Activated naive CD4-positive, alpha-beta T cell treated with anti-CD3 and anti-CD28 coated beads, Interleukin-2, amount 50 U/mL, for 24 hours (primary cell): ENCODE measurements around the gene SORBS1.

Source experiments
- H3K27ac Mint-ChIP-seq: one replicate; pipeline ENCODE4 v1.8.0; 2021; ENCODE audit warnings: mild to moderate bottlenecking, mixed read lengths
- H3K27me3 Mint-ChIP-seq: one replicate; pipeline ENCODE4 v1.8.0; 2021; ENCODE audit warnings: mixed read lengths
- H3K36me3 Mint-ChIP-seq: one replicate; pipeline ENCODE4 v1.8.0; 2021; ENCODE audit warnings: mixed read lengths
- H3K4me1 Mint-ChIP-seq: one replicate; pipeline ENCODE4 v1.8.0; 2021; ENCODE audit warnings: mixed read lengths
- H3K4me3 Mint-ChIP-seq: one replicate; pipeline ENCODE4 v1.8.0; 2021; ENCODE audit warnings: mild to moderate bottlenecking, mixed read lengths
- H3K9me3 Mint-ChIP-seq: one replicate; pipeline ENCODE4 v1.8.0; 2021; ENCODE audit warnings: mixed read lengths

The SORBS1 gene

GRCh38 chr10:95561177-95561863 is at the start of gene SORBS1:
Gene SORBS1, minus strand, starts transcription at chr10:95561371. Its CDS starts 120,236 bp downstream, at chr10:95441135.
- Mint-ChIP-seq H3K9me3 (no peaks in the 10 kb centered on the region), H3K4me1 (peaks cover 17% of the 10 kb centered on the region), H3K27ac (no peak within 1 kb of the TSS), H3K4me3 (peak within 1 kb of the TSS; percentile 89), H3K36me3 (no peaks in the 10 kb centered on the region), H3K27me3 (peaks cover 3% of the 10 kb centered on the region)

GRCh38 chr10:95610727-95611126 is 49.6 kb upstream of the SORBS1 start:
- peaks cover 20% of the 10 kb centered on the region for H3K36me3 Mint-ChIP-seq
- no peak overlapping the region for H3K4me3 Mint-ChIP-seq
- no peaks in the 10 kb centered on the region for H3K9me3 Mint-ChIP-seq
- H3K27me3 Mint-ChIP-seq: no peaks in the 10 kb centered on the region
- no peaks in the 10 kb centered on the region for H3K4me1 Mint-ChIP-seq
- no peak overlapping the region for H3K27ac Mint-ChIP-seq

- peaks cover 10% of the 10 kb centered on the region for H3K36me3 Mint-ChIP-seq
- no peaks in the 10 kb centered on the region for H3K4me1 Mint-ChIP-seq
- no peak overlapping the region for H3K4me3 Mint-ChIP-seq
- H3K27me3 Mint-ChIP-seq: no peaks in the 10 kb centered on the region
- no peaks in the 10 kb centered on the region for H3K9me3 Mint-ChIP-seq
- H3K27ac Mint-ChIP-seq: no peak overlapping the region
These were observed 45.8 kb upstream of the SORBS1 start for GRCh38 chr10:95606922-95607321.

GRCh38 chr10:95605163-95605562 is 44.0 kb upstream of the SORBS1 start:
- Mint-ChIP-seq H3K4me1 (no peaks in the 10 kb centered on the region), H3K4me3 (no peak overlapping the region), H3K36me3 (peaks cover 10% of the 10 kb centered on the region), H3K27ac (no peak overlapping the region), H3K27me3 (no peaks in the 10 kb centered on the region), H3K9me3 (no peaks in the 10 kb centered on the region)

- Mint-ChIP-seq H3K36me3 (peaks cover 10% of the 10 kb centered on the region), H3K27ac (no peak overlapping the region), H3K27me3 (no peaks in the 10 kb centered on the region)
These were observed 43.5 kb upstream of the SORBS1 start for GRCh38 chr10:95604630-95605029.

GRCh38 chr10:95602382-95602781 is 41.2 kb upstream of the SORBS1 start:
- Mint-ChIP-seq H3K4me3 (no peak overlapping the region), H3K9me3 (no peaks in the 10 kb centered on the region), H3K27ac (no peak overlapping the region), H3K27me3 (peaks cover 1% of the 10 kb centered on the region), H3K4me1 (no peaks in the 10 kb centered on the region), H3K36me3 (peaks cover 8% of the 10 kb centered on the region)

More at GRCh38 chr10:95604630-95605029, 43.5 kb upstream of the SORBS1 start:
- no peak overlapping the region for H3K4me3 Mint-ChIP-seq
- no peaks in the 10 kb centered on the region for H3K9me3 Mint-ChIP-seq
- no peaks in the 10 kb centered on the region for H3K4me1 Mint-ChIP-seq

- H3K4me3 Mint-ChIP-seq: no peak overlapping the region
- peaks cover 3% of the 10 kb centered on the region for H3K36me3 Mint-ChIP-seq
- H3K4me1 Mint-ChIP-seq: no peaks in the 10 kb centered on the region
- H3K9me3 Mint-ChIP-seq: no peaks in the 10 kb centered on the region
- H3K27ac Mint-ChIP-seq: no peak overlapping the region
- peaks cover 4% of the 10 kb centered on the region for H3K27me3 Mint-ChIP-seq
These were observed 40.0 kb upstream of the SORBS1 start for GRCh38 chr10:95601116-95601719.

- no peak overlapping the region for H3K27ac Mint-ChIP-seq
- no peaks in the 10 kb centered on the region for H3K9me3 Mint-ChIP-seq
- no peak overlapping the region for H3K4me3 Mint-ChIP-seq
- no peaks in the 10 kb centered on the region for H3K4me1 Mint-ChIP-seq
- H3K36me3 Mint-ChIP-seq: no peaks in the 10 kb centered on the region
- H3K27me3 Mint-ChIP-seq: peaks cover 4% of the 10 kb centered on the region
These were observed 39.0 kb upstream of the SORBS1 start for GRCh38 chr10:95600158-95600557.

GRCh38 chr10:95597788-95598187 is 36.6 kb upstream of the SORBS1 start:
- H3K4me1 Mint-ChIP-seq: no peaks in the 10 kb centered on the region
- no peaks in the 10 kb centered on the region for H3K36me3 Mint-ChIP-seq
- H3K27me3 Mint-ChIP-seq: peaks cover 7% of the 10 kb centered on the region
- no peak overlapping the region for H3K27ac Mint-ChIP-seq
- H3K4me3 Mint-ChIP-seq: no peak overlapping the region
- no peaks in the 10 kb centered on the region for H3K9me3 Mint-ChIP-seq

- Mint-ChIP-seq H3K27ac (no peak overlapping the region), H3K36me3 (no peaks in the 10 kb centered on the region), H3K4me1 (no peaks in the 10 kb centered on the region), H3K9me3 (no peaks in the 10 kb centered on the region), H3K4me3 (no peak overlapping the region), H3K27me3 (peaks cover 2% of the 10 kb centered on the region)
These were observed 26.9 kb upstream of the SORBS1 start for GRCh38 chr10:95588025-95588424.

GRCh38 chr10:95579835-95580535 is 18.8 kb upstream of the SORBS1 start:
- no peak overlapping the region for H3K27ac Mint-ChIP-seq
- no peak overlapping the region for H3K4me3 Mint-ChIP-seq
- H3K9me3 Mint-ChIP-seq: no peaks in the 10 kb centered on the region
- H3K4me1 Mint-ChIP-seq: no peaks in the 10 kb centered on the region
- peaks cover 10% of the 10 kb centered on the region for H3K27me3 Mint-ChIP-seq
- no peaks in the 10 kb centered on the region for H3K36me3 Mint-ChIP-seq

- Mint-ChIP-seq H3K36me3 (no peaks in the 10 kb centered on the region), H3K27ac (no peak overlapping the region), H3K9me3 (no peaks in the 10 kb centered on the region), H3K4me3 (no peak overlapping the region), H3K4me1 (no peaks in the 10 kb centered on the region), H3K27me3 (peaks cover 12% of the 10 kb centered on the region)
These were observed 18.1 kb upstream of the SORBS1 start for GRCh38 chr10:95579292-95579691.

- H3K36me3 Mint-ChIP-seq: no peaks in the 10 kb centered on the region
- H3K27me3 Mint-ChIP-seq: peaks cover 15% of the 10 kb centered on the region
- no peaks in the 10 kb centered on the region for H3K4me1 Mint-ChIP-seq
- H3K27ac Mint-ChIP-seq: no peak overlapping the region
- H3K9me3 Mint-ChIP-seq: no peaks in the 10 kb centered on the region
- no peak overlapping the region for H3K4me3 Mint-ChIP-seq
These were observed 17.4 kb upstream of the SORBS1 start for GRCh38 chr10:95578619-95579018.

GRCh38 chr10:95574649-95575365 is 13.6 kb upstream of the SORBS1 start:
- Mint-ChIP-seq H3K4me1 (no peaks in the 10 kb centered on the region), H3K27me3 (peaks cover 16% of the 10 kb centered on the region), H3K36me3 (no peaks in the 10 kb centered on the region), H3K9me3 (no peaks in the 10 kb centered on the region), H3K27ac (no peak overlapping the region), H3K4me3 (no peak overlapping the region)

GRCh38 chr10:95573964-95574604 is 12.9 kb upstream of the SORBS1 start:
- H3K27ac Mint-ChIP-seq: no peak overlapping the region
- H3K36me3 Mint-ChIP-seq: no peaks in the 10 kb centered on the region
- no peak overlapping the region for H3K4me3 Mint-ChIP-seq
- H3K9me3 Mint-ChIP-seq: no peaks in the 10 kb centered on the region
- peaks cover 16% of the 10 kb centered on the region for H3K27me3 Mint-ChIP-seq
- H3K4me1 Mint-ChIP-seq: no peaks in the 10 kb centered on the region
